ENCODE data around the gene MEX3C. TPM values are rescaled to one million over a fixed set of nuclear protein-coding genes. Genes with fewer than 3 reads are reported as not detected.

Gene MEX3C
- total and polyA plus RNA-seq, 4 donors = 7.6 to 31.7 (median 21.0) TPM

DNA sequence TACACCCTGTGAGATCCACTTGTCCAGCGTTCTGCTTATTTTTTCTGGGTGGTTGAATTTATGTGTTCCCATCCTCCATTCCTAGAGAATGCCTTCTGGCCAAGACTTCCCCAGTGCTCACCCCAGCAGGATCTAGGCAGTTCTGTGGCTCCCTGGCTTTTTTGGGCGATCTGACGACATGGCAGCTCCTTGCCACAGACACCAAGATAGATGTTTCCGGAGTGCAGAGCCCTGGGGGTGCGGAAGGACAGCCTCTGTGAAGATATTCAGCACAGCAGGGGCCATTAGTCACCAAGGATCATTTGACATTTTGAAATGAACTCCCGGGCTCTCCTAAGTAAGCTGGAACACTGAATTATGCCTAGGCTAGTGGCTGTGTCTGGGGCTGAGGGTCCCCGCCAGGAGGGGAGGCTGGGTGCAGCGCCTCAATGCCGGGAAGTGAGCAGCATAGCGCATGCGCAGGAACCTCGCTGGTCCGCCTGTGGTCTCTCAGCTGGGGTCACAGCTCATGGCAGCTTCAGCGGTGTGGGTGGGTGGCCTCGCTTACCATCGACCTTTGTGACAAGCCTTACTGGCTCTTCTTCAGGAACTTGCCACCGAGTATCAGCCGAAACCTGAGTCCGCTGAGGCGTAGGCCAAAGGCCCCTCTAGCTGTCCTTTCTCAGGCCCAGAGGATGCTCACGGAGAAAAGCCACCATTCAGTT, 60.3 kb downstream of the MEX3C start:
- intact Hi-C loops (cut with DNase I) = no loop called here
- 90 to 93% methylated on average over 21 of the region's 21 CpGs for WGBS, 2 donors
- ATAC-seq (ENCODE audit: low FRiP score) = peak; percentile 21
- H3K9me3 ChIP-seq (ENCODE audit: control insufficient read depth, low read length) = no peaks in the 10 kb centered on the region
- DNase-seq = no peak
- no peaks in the 10 kb centered on the region for H3K4me1 ChIP-seq (ENCODE audit: control insufficient read depth in 1 of 2, insufficient read depth in 2 of 2, low read length in 2 of 2)
- no peak overlapping the region for H3K4me3 ChIP-seq (ENCODE audit: low read length in 2 of 2)
- no peak overlapping the region for H3K27ac ChIP-seq (ENCODE audit: low read depth in 1 of 2, low read length in 2 of 2)
- H3K36me3 ChIP-seq (ENCODE audit: control insufficient read depth in 1 of 2, insufficient read depth in 2 of 2, low read length in 1 of 2) = no peaks in the 10 kb centered on the region
- H3K27me3 ChIP-seq (ENCODE audit: control insufficient read depth in 1 of 2, insufficient read depth in 2 of 2, low read length in 1 of 2) = no peaks in the 10 kb centered on the region

DNA sequence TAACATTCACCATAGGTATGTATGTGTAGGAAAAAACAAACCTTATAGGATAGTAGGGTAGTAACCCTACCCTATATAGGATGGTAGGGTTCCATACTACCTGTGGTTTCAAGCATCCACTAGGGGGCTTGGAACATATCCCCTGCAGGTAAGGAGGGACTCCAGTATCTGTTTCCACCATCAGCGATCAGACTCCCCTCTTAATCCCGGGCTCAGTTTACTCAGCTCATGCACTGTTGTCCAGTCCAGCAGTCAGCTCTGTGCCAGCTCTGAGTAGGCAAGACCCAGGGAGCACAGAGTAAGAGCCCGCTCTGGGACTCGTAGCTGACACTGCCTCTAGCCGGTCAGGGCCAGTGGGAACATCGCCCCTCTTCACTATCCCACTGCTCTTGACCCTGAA, 61.7 kb downstream of the MEX3C start:
- ATAC-seq (ENCODE audit: low FRiP score) = peak; percentile 34

DNA sequence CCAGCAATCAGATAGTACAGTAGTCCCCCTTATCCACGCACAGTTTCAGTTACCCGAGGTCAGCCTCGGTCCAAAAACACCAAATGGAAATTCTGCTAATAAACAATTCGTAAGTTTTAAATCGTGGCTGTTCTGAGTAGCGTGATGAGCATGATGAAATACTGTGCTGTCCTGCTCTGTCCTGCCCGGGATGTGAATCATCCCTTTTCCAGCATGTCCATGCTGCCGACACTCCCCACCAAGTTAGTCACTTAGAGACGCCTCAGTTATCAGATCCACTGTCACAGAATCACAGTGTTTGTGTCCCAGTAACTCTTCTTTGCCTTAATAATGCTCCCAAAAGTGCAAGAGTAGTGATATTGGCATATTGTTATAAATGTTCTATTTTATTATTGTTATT, 62.1 kb downstream of the MEX3C start:
- Histone ChIP-seq H3K27me3 (ENCODE audit: control insufficient read depth in 1 of 2, insufficient read depth in 2 of 2, low read length in 1 of 2) (no peaks in the 10 kb centered on the region), H3K4me3 (ENCODE audit: low read length in 2 of 2) (no peak overlapping the region), H3K36me3 (ENCODE audit: control insufficient read depth in 1 of 2, insufficient read depth in 2 of 2, low read length in 1 of 2) (no peaks in the 10 kb centered on the region), H3K9me3 (ENCODE audit: control insufficient read depth, low read length) (no peaks in the 10 kb centered on the region), H3K27ac (ENCODE audit: low read depth in 1 of 2, low read length in 2 of 2) (no peak overlapping the region), H3K4me1 (ENCODE audit: control insufficient read depth in 1 of 2, insufficient read depth in 2 of 2, low read length in 2 of 2) (no peaks in the 10 kb centered on the region)
- DNase-seq (no peak), ATAC-seq (ENCODE audit: low FRiP score) (no peak)
- intact Hi-C loops (cut with DNase I) = no loop called here
- 80 to 83% methylated on average over 9 of the region's 9 CpGs for WGBS, 2 donors

More for the DNA sequence above, 61.7 kb downstream of the MEX3C start:
- Histone ChIP-seq H3K4me1 (ENCODE audit: control insufficient read depth in 1 of 2, insufficient read depth in 2 of 2, low read length in 2 of 2) (no peaks in the 10 kb centered on the region), H3K4me3 (ENCODE audit: low read length in 2 of 2) (no peak overlapping the region), H3K27ac (ENCODE audit: low read depth in 1 of 2, low read length in 2 of 2) (no peak overlapping the region), H3K36me3 (ENCODE audit: control insufficient read depth in 1 of 2, insufficient read depth in 2 of 2, low read length in 1 of 2) (no peaks in the 10 kb centered on the region), H3K9me3 (ENCODE audit: control insufficient read depth, low read length) (no peaks in the 10 kb centered on the region), H3K27me3 (ENCODE audit: control insufficient read depth in 1 of 2, insufficient read depth in 2 of 2, low read length in 1 of 2) (no peaks in the 10 kb centered on the region)
- 72 to 79% methylated on average over 6 of the region's 6 CpGs for WGBS, 2 donors
- no peak for DNase-seq
- intact Hi-C loops (cut with DNase I) = no loop called here

DNA sequence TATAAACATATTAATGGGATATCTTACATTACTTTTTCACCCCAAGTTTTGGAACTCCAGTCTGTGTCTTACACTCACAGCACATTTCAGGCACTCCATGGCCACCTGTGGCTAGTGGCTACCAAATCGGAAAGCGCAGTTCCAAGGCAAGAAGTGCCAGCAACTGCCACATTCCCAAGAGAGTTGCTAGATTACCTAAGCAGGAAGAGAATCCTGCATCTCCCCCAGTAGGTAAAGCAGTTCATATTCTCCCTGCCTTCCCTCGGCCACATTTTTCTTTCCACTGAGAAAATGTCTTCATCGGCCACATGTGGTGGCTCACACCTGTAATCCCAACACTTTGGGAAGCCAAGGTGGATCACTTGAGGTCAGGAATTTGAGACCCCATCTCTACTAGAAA, 62.8 kb downstream of the MEX3C start:
- intact Hi-C loops (cut with DNase I) = no loop called here
- H3K4me1 ChIP-seq (ENCODE audit: control insufficient read depth in 1 of 2, insufficient read depth in 2 of 2, low read length in 2 of 2) = no peaks in the 10 kb centered on the region
- H3K4me3 ChIP-seq (ENCODE audit: low read length in 2 of 2) = no peak overlapping the region
- no peaks in the 10 kb centered on the region for H3K36me3 ChIP-seq (ENCODE audit: control insufficient read depth in 1 of 2, insufficient read depth in 2 of 2, low read length in 1 of 2)
- H3K27ac ChIP-seq (ENCODE audit: low read depth in 1 of 2, low read length in 2 of 2) = no peak overlapping the region
- ATAC-seq (ENCODE audit: low FRiP score) = no peak
- 90 to 94% methylated on average over 4 of the region's 4 CpGs for WGBS, 2 donors
- H3K27me3 ChIP-seq (ENCODE audit: control insufficient read depth in 1 of 2, insufficient read depth in 2 of 2, low read length in 1 of 2) = no peaks in the 10 kb centered on the region
- DNase-seq = no peak
- no peaks in the 10 kb centered on the region for H3K9me3 ChIP-seq (ENCODE audit: control insufficient read depth, low read length)

DNA sequence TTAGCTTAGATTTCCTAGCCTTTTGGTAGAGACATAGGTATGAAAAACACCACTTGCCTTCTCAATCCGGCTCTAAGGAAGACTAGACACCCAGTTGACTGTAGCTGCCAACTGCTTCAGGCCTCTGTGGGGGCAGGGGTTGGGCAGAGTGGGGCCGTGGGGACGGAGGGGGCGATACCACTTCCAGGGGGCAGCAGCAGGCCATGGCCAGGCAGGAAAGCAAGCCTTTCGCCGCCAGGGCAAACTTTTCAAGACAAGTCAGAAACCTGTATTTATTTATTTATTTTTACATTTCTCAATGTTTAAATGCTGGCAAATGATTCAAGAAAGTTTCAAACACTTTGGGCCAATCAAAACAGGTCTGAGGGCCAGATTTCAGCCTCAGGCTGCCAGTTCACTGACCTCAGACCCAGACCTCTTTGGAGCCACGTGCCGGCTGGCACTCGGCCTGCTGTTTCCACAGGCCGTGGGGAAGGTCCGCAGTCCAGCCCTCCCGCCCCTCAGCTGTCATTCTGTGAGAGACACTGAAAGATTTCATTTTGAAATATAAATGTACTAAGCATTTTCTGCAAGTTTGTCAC, 63.8 kb downstream of the MEX3C start:
- DNase-seq (no peak), ATAC-seq (ENCODE audit: low FRiP score) (peak; percentile 57)
- WGBS, 2 donors = 1 to 6% methylated on average over 12 of the region's 12 CpGs
- intact Hi-C loops (cut with DNase I) = no loop called here
- Histone ChIP-seq H3K9me3 (ENCODE audit: control insufficient read depth, low read length) (no peaks in the 10 kb centered on the region), H3K4me3 (ENCODE audit: low read length in 2 of 2) (no peak overlapping the region), H3K27ac (ENCODE audit: low read depth in 1 of 2, low read length in 2 of 2) (no peak overlapping the region), H3K4me1 (ENCODE audit: control insufficient read depth in 1 of 2, insufficient read depth in 2 of 2, low read length in 2 of 2) (no peaks in the 10 kb centered on the region), H3K36me3 (ENCODE audit: control insufficient read depth in 1 of 2, insufficient read depth in 2 of 2, low read length in 1 of 2) (no peaks in the 10 kb centered on the region), H3K27me3 (ENCODE audit: control insufficient read depth in 1 of 2, insufficient read depth in 2 of 2, low read length in 1 of 2) (no peaks in the 10 kb centered on the region)

DNA sequence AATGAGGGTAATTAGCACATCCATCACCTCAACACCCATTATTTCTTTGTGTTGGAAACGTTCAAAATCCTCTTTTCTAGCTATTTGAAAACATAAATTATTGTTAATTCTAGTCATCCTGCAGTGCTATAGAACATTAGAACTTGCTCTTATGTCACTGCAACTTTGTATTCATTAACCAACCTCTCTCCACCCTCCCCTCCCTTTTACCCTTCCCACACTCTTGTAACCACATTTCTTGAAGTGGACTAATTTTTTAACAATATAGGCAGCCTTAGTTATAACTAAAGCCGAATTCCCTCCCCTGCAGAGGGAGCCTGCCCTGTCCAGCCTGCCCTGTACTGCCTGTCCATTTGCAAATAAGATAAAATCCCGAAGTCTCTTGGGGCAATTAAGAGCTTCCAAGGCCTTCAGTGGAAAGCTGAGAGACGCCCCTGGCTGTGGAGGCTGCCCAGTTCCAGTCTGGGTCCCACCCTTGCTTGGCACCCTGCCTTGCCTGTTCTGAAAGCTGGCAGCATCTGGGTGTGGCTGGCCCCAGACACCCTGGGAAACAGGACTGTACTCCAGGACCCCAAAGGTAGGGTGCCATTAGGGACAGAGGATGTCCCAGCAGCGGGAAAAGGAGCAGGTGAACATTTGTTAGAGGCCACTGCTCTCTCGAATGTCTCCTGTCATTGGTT, 65.1 kb downstream of the MEX3C start:
- WGBS, 2 donors = 64 to 69% methylated on average over 6 of the region's 6 CpGs
- no peaks in the 10 kb centered on the region for H3K36me3 ChIP-seq (ENCODE audit: control insufficient read depth in 1 of 2, insufficient read depth in 2 of 2, low read length in 1 of 2)
- H3K4me1 ChIP-seq (ENCODE audit: control insufficient read depth in 1 of 2, insufficient read depth in 2 of 2, low read length in 2 of 2) = no peaks in the 10 kb centered on the region
- no peak for DNase-seq
- no peak overlapping the region for H3K4me3 ChIP-seq (ENCODE audit: low read length in 2 of 2)
- H3K9me3 ChIP-seq (ENCODE audit: control insufficient read depth, low read length) = no peaks in the 10 kb centered on the region
- intact Hi-C loops (cut with DNase I) = no loop called here
- ATAC-seq (ENCODE audit: low FRiP score) = no peak
- no peak overlapping the region for H3K27ac ChIP-seq (ENCODE audit: low read depth in 1 of 2, low read length in 2 of 2)
- no peaks in the 10 kb centered on the region for H3K27me3 ChIP-seq (ENCODE audit: control insufficient read depth in 1 of 2, insufficient read depth in 2 of 2, low read length in 1 of 2)

DNA sequence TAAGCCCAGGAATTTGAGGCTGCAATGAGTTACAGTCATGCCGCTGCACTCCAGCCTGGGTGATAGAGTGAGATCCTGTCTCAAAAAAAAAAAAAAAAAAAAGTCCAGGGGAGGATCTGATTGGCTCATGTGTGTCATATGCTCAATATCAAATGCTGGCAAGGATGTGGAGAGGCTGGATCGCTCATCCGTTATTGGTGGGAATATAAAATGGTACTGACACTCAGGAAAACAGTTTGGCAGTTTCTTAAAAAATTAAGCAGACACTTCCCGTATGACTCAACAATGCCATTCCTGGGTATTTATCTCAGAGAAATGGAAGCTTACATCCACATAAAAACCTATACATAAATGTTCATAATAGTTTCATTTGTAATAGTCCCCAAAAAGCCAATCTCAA, 68.9 kb downstream of the MEX3C start:
- Histone ChIP-seq H3K4me3 (ENCODE audit: low read length in 2 of 2) (no peak overlapping the region), H3K4me1 (ENCODE audit: control insufficient read depth in 1 of 2, insufficient read depth in 2 of 2, low read length in 2 of 2) (no peaks in the 10 kb centered on the region), H3K9me3 (ENCODE audit: control insufficient read depth, low read length) (no peaks in the 10 kb centered on the region), H3K36me3 (ENCODE audit: control insufficient read depth in 1 of 2, insufficient read depth in 2 of 2, low read length in 1 of 2) (no peaks in the 10 kb centered on the region), H3K27ac (ENCODE audit: low read depth in 1 of 2, low read length in 2 of 2) (no peak overlapping the region), H3K27me3 (ENCODE audit: control insufficient read depth in 1 of 2, insufficient read depth in 2 of 2, low read length in 1 of 2) (no peaks in the 10 kb centered on the region)
- intact Hi-C loops (cut with DNase I) = no loop called here
- DNase-seq = no peak
- ATAC-seq (ENCODE audit: low FRiP score) = no peak
- 57 to 64% methylated on average over 4 of the region's 4 CpGs for WGBS, 2 donors

DNA sequence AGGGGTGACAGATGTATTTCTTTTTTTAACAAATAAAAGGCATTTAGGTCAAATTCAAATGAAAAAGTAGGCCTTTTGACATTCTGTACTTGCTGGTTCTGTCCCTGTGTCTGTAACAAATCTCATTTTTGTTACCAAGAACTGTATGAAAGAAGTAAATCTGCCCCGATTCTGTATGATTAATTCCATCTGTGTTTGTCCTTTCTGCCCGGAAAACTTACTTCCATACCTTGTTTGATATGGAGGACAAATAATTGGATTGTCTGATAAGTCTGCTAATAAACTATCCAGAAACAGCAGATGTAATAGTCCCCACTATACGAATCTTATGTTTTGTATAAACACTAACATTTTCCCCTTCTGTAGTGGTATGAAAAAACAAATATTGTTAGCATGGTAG, 69.8 kb downstream of the MEX3C start:
- H3K27me3 ChIP-seq (ENCODE audit: control insufficient read depth in 1 of 2, insufficient read depth in 2 of 2, low read length in 1 of 2) = no peaks in the 10 kb centered on the region
- H3K9me3 ChIP-seq (ENCODE audit: control insufficient read depth, low read length) = no peaks in the 10 kb centered on the region
- no peak for ATAC-seq (ENCODE audit: low FRiP score)
- no peak for DNase-seq
- H3K36me3 ChIP-seq (ENCODE audit: control insufficient read depth in 1 of 2, insufficient read depth in 2 of 2, low read length in 1 of 2) = no peaks in the 10 kb centered on the region
- no peak overlapping the region for H3K4me3 ChIP-seq (ENCODE audit: low read length in 2 of 2)
- H3K4me1 ChIP-seq (ENCODE audit: control insufficient read depth in 1 of 2, insufficient read depth in 2 of 2, low read length in 2 of 2) = no peaks in the 10 kb centered on the region
- 73 to 89% methylated on average over 3 of the region's 3 CpGs for WGBS, 2 donors
- intact Hi-C loops (cut with DNase I) = no loop called here
- no peak overlapping the region for H3K27ac ChIP-seq (ENCODE audit: low read depth in 1 of 2, low read length in 2 of 2)

DNA sequence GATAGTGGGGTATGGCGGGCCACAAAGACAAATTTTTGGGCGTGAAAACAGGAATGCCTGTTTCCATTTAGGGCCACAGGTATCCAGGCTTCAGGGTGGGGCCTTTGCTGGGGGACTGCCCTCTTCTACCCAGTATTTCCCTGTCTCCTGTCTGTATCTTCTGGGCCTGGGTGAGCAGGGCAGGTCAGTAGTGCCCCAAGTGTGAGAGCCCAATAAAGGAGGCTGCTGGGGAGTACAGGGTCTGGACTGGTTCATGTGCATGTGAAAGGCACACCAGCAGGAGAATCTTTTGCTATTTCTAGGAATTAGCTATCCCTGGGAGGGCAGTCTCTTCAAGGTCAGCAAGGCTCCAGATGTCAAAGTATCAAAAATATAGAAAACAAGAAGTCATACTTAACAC, 71.5 kb downstream of the MEX3C start:
- Histone ChIP-seq H3K4me1 (ENCODE audit: control insufficient read depth in 1 of 2, insufficient read depth in 2 of 2, low read length in 2 of 2) (no peaks in the 10 kb centered on the region), H3K36me3 (ENCODE audit: control insufficient read depth in 1 of 2, insufficient read depth in 2 of 2, low read length in 1 of 2) (no peaks in the 10 kb centered on the region), H3K27me3 (ENCODE audit: control insufficient read depth in 1 of 2, insufficient read depth in 2 of 2, low read length in 1 of 2) (no peaks in the 10 kb centered on the region), H3K4me3 (ENCODE audit: low read length in 2 of 2) (no peak overlapping the region), H3K27ac (ENCODE audit: low read depth in 1 of 2, low read length in 2 of 2) (no peak overlapping the region), H3K9me3 (ENCODE audit: control insufficient read depth, low read length) (no peaks in the 10 kb centered on the region)
- no peak for ATAC-seq (ENCODE audit: low FRiP score)
- peak in 1 of 2 donors; percentile 25 for DNase-seq
- intact Hi-C loops (cut with DNase I) = no loop called here
- 96 to 100% methylated on average over 2 of the region's 2 CpGs for WGBS, 2 donors

Data from aorta (tissue), 5 donors.